GM21825 (cell line): ENCODE measurements around the gene OR51M1.

Source experiments
- ATAC-seq: cut with Tn5 transposase; IDR thresholded peaks from one replicate; pipeline ENCODE4 v1.9.1; 2021; ENCODE audit warnings: mild to moderate bottlenecking, moderate library complexity; ENCODE audit not compliant: unreplicated experiment

Gene OR51M1

GRCh38 chr11:5380740-5381342, 2.8 kb upstream of the OR51M1 start:
- ATAC-seq: peak; percentile 85

GRCh38 chr11:5384335-5384734, 723 bp downstream of the OR51M1 start:
- no peak for ATAC-seq

GRCh38 chr11:5390210-5390609, 6.6 kb downstream of the OR51M1 start:
- no peak for ATAC-seq

GRCh38 chr11:5394091-5394490, 10.5 kb downstream of the OR51M1 start:
- no peak for ATAC-seq

- ATAC-seq: no peak
Observed at GRCh38 chr11:5398936-5399335, 15.3 kb downstream of the OR51M1 start.

- ATAC-seq: no peak
Observed at GRCh38 chr11:5405173-5405572, 21.6 kb downstream of the OR51M1 start.

GRCh38 chr11:5420993-5421392, 37.4 kb downstream of the OR51M1 start:
- no peak for ATAC-seq

GRCh38 chr11:5421811-5422210, 38.2 kb downstream of the OR51M1 start, which contains the start of gene OR51Q1:
TSS of gene OR51Q1 (plus strand) at chr11:5422111. CDS start at chr11:5422201, 90 bp downstream.
- ATAC-seq: no peak

- no peak for ATAC-seq
Observed at GRCh38 chr11:5423131-5423530, 39.5 kb downstream of the OR51M1 start.

- no peak for ATAC-seq
Observed at GRCh38 chr11:5441414-5441813, 57.8 kb downstream of the OR51M1 start, which contains the start of gene OR51I1. TSS of gene OR51I1 (minus strand) at chr11:5441514. CDS start at chr11:5441514, 0 bp downstream.
